GM12878 (cell line): Measurements from ENCODE around the gene NEFH. TPM values are rescaled to one million over a fixed set of nuclear protein-coding genes. Genes with fewer than 3 reads are reported as not detected.
A peak's percentile ranks its signal among the peaks of the same experiment; 100 is the strongest.
"Not testable (repeated sequence)": the region's sequence is repeated elsewhere in the genome, so short reads cannot be mapped to it uniquely, and the experiment has no call there.

ENCODE experiments used
- ATAC-seq: fragments of 200-7000 bp; cut with Tn5 transposase; 3 replicates; pipeline ENCODE4 v1.9.1; 2020; ENCODE audit warnings: mild to moderate bottlenecking, moderate library complexity
- BruUV-seq: library from RNA; stranded (reverse); fragments of 400-500 nt; replicated peaks from 2 replicates; lab custom pipeline; 2021; lab: Mats Ljungman, UMichigan
- CTCF ChIA-PET: fragments of 300-600 bp; sonication (Branson Sonifier 250); formaldehyde crosslinking; extraction: SDS; loops from one replicate; lab custom pipeline; 2021; ENCODE audit warnings: inconsistent platforms; lab: Yijun Ruan, JAX
- POLR2A ChIA-PET: fragments of 350-600 bp; formaldehyde crosslinking; extraction: SDS; loops from one replicate; lab custom pipeline; 2021; ENCODE audit warnings: inconsistent platforms; lab: Charles Lee
- RAD21 ChIA-PET: fragments of 300-600 bp; sonication (Branson Sonifier 250); formaldehyde crosslinking; loops from one replicate; lab custom pipeline; 2023; ENCODE audit warnings: antibody characterized with exemption; ENCODE audit not compliant: unreplicated experiment; lab: Charles Lee
- SMC1A ChIA-PET: fragments of 300-600 bp; sonication (Branson Sonifier 250); formaldehyde crosslinking; loops from one replicate; lab custom pipeline; 2023; ENCODE audit not compliant: unreplicated experiment, uncharacterized antibody; lab: Charles Lee
- DNase-seq: peaks from one replicate; pipeline ENCODE4 v3.0.0-alpha.2; 2011; ENCODE audit warnings: low read depth, low spot score
- FAIRE-seq: peaks from 3 replicates; lab custom pipeline; 2011; peaks lifted over from hg19 to GRCh38; lab: Jason Lieb, UNC
- H2AFZ ChIP-seq: 2 replicates; pipeline ENCODE4 v1.6.0; 2011; ENCODE audit warnings: low read depth, low read length, control low read depth; ENCODE audit not compliant: control insufficient read depth
- H3K27ac ChIP-seq: 2 replicates; pipeline ENCODE4 v1.5.1; 2011; ENCODE audit warnings: control low read depth; ENCODE audit not compliant: control insufficient read depth, insufficient read depth
- H3K27me3 ChIP-seq, 2 experiments: replicated peaks in 1 of 2; 2 replicates each; pipeline versions ENCODE4 v1.6.0 to v1.6.1; 2011; ENCODE audit warnings: low read length in 1 of 2; ENCODE audit not compliant: control insufficient read depth in 2 of 2, insufficient read depth in 2 of 2
- H3K36me3 ChIP-seq, 2 experiments: 2 replicates each; pipeline ENCODE4 v1.5.1; 2011; ENCODE audit warnings: low read length in 1 of 2; ENCODE audit not compliant: control insufficient read depth in 2 of 2, insufficient read depth in 2 of 2
- H3K4me1 ChIP-seq: 2 replicates; pipeline ENCODE4 v1.6.1; 2011; ENCODE audit warnings: mild to moderate bottlenecking, low read length, moderate library complexity, mixed read lengths; ENCODE audit not compliant: control insufficient read depth, insufficient read depth
- H3K4me2 ChIP-seq: 2 replicates; pipeline ENCODE4 v1.6.0; 2011; ENCODE audit warnings: control low read depth; ENCODE audit not compliant: control insufficient read depth, insufficient read depth
- H3K4me3 ChIP-seq: fragments of 200-600 bp; sonication (generic); 2 replicates; pipeline ENCODE4 v1.5.1; 2016
- H3K79me2 ChIP-seq: 2 replicates; pipeline ENCODE4 v1.6.0; 2011; ENCODE audit warnings: low read length; ENCODE audit not compliant: control insufficient read depth, insufficient read depth
- H3K9ac ChIP-seq: 2 replicates; pipeline ENCODE4 v1.8.0; 2011; ENCODE audit warnings: low read length, control low read depth, mixed read lengths; ENCODE audit not compliant: control insufficient read depth, insufficient read depth
- H3K9me3 ChIP-seq: replicated peaks from 3 replicates; pipeline ENCODE4 v1.5.1; 2011; ENCODE audit warnings: mild to moderate bottlenecking, low read length; ENCODE audit not compliant: control insufficient read depth, insufficient read depth
- H4K20me1 ChIP-seq: 2 replicates; pipeline ENCODE4 v1.6.0; 2011; ENCODE audit not compliant: control insufficient read depth, insufficient read depth
- FOXM1 ChIP-seq: IDR thresholded peaks from 2 replicates; pipeline ENCODE4 v1.6.1; 2012; ENCODE audit warnings: low read depth, mild to moderate bottlenecking, inconsistent platforms, low read length, moderate library complexity
- KDM1A ChIP-seq: fragments of 200-600 bp; sonication (generic); IDR thresholded peaks from 2 replicates; pipeline ENCODE4 v1.6.1; 2016; ENCODE audit warnings: borderline replicate concordance
- MEF2B ChIP-seq: fragments of 450-650 bp; IDR thresholded peaks from 2 replicates; pipeline ENCODE4 v1.6.1; 2018; ENCODE audit warnings: mild to moderate bottlenecking, moderate library complexity; ENCODE audit not compliant: partially characterized antibody, poor library complexity, severe bottlenecking
- POLR2AphosphoS2 ChIP-seq: IDR thresholded peaks from 2 replicates; pipeline ENCODE4 v1.6.1; 2011; ENCODE audit warnings: low read depth, mild to moderate bottlenecking, low read length, improper control_type of control experiment, moderate library complexity
- RAD51 ChIP-seq: fragments of 450-650 bp; IDR thresholded peaks from 2 replicates; pipeline ENCODE4 v1.6.1; 2016; ENCODE audit warnings: moderate library complexity, mild to moderate bottlenecking, inconsistent platforms
- WGBS: methylation state at CpG from one replicate; pipeline ENCODE4 v1.1.6; 2016; ENCODE audit warnings: low lambda C conversion rate; ENCODE audit not compliant: insufficient replicate concordance, insufficient coverage; ENCODE audit errors: missing lambda C conversion rate; 5-methylcytosine and 5-hydroxymethylcytosine counted together
- in situ Hi-C: fragments of 300-500 bp; cut with MboI; formaldehyde crosslinking; loops from 9 replicates; pipeline ENCODE4 v1.14.3; 2018; ENCODE audit warnings: mixed read lengths
- intact Hi-C: fragments of 100-400 bp; cut with micrococcal nuclease; formaldehyde crosslinking; loops from one replicate; pipeline ENCODE4 v1.14.2; 2022; ENCODE audit not compliant: unreplicated experiment
- polyA plus RNA-seq, 11 experiments: library from polyadenylated mRNA; depleted of rRNA in 4 of 11; unstranded in 6 of 11; stranded (reverse) in 5 of 11; fragments of >200 nt; fragmentation: Nextera tagmentation in 4 of 11; fragmentation: Illumina TruSeq in 1 of 11; extraction: Ambion mirVana in 4 of 11; extraction: Trizol in 1 of 11; gene quantifications; 1 replicate in 1 of 11; 2 replicates in 10 of 11; pipeline versions ENCODE4 v1.2.1 to v1.2.3, GENCODE V29; 2011 to 2016; ENCODE audit warnings: inconsistent platforms in 2 of 11, missing spikeins in 2 of 11, low read depth in 1 of 11
- total RNA-seq, 4 experiments: library from RNA; depleted of rRNA in 3 of 4; stranded (reverse); fragments of >200 nt in 3 of 4; fragmentation: Illumina TruSeq in 1 of 4; extraction: Trizol in 1 of 4; gene quantifications; 2 replicates each; pipeline versions ENCODE4 v1.2.1 to v1.2.3, GENCODE V29; 2013 to 2021

NEFH gene
- total and polyA plus RNA-seq, 10 of the 15 experiments (the other 5 are each of a cell fraction or from before 2014, with no cell fraction given) = 0.02 to 0.25 (median 0.09) TPM

DNA sequence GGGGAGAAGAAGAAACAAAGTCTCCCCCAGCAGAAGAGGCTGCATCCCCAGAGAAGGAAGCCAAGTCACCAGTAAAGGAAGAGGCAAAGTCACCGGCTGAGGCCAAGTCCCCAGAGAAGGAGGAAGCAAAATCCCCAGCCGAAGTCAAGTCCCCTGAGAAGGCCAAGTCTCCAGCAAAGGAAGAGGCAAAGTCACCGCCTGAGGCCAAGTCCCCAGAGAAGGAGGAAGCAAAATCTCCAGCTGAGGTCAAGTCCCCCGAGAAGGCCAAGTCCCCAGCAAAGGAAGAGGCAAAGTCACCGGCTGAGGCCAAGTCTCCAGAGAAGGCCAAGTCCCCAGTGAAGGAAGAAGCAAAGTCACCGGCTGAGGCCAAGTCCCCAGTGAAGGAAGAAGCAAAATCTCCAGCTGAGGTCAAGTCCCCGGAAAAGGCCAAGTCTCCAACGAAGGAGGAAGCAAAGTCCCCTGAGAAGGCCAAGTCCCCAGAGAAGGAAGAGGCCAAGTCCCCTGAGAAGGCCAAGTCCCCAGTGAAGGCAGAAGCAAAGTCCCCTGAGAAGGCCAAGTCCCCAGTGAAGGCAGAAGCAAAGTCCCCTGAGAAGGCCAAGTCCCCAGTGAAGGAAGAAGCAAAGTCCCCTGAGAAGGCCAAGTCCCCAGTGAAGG is 9.2 kb downstream of the NEFH start:
- WGBS = 2% methylated on average over 8 of the region's 8 CpGs
- H2AFZ ChIP-seq, FAIRE-seq, in situ Hi-C loops, H3K27me3 ChIP-seq, H3K9me3 ChIP-seq, H3K27ac ChIP-seq, H3K4me1 ChIP-seq, H3K36me3 ChIP-seq, RAD21 ChIA-PET, POLR2A ChIA-PET, H3K9ac ChIP-seq, intact Hi-C loops, H3K4me2 ChIP-seq, SMC1A ChIA-PET, H3K4me3 ChIP-seq, CTCF ChIA-PET, BruUV-seq, H3K79me2 ChIP-seq, DNase-seq, ATAC-seq, H4K20me1 ChIP-seq: not testable (repeated sequence)
- peak; percentile 32 for TF ChIP-seq MEF2B

GRCh38 chr22:29491012-29491411 is 11.0 kb downstream of the NEFH start:
- POLR2A ChIA-PET = no interaction called here
- no peak overlapping the region for H3K4me2 ChIP-seq
- WGBS = 66% methylated on average over 6 of the region's 6 CpGs
- no peaks in the 10 kb centered on the region; the same call in 1 of the 3 replicates for H3K9me3 ChIP-seq
- CTCF ChIA-PET = no interaction called here
- no peaks in the 10 kb centered on the region for H3K4me1 ChIP-seq
- RAD21 ChIA-PET = no interaction called here
- H3K27me3 ChIP-seq = no peaks in the 10 kb centered on the region
- DNase-seq (no peak), FAIRE-seq (no peak), ATAC-seq (no peak)
- H2AFZ ChIP-seq = no peak overlapping the region
- no peak overlapping the region for H3K27ac ChIP-seq
- intact Hi-C loops = no loop called here
- in situ Hi-C loops = no loop called here
- no peak for TF ChIP-seq KDM1A
- no peak for TF ChIP-seq RAD51
- TF ChIP-seq FOXM1 = no peak
- no peak for TF ChIP-seq POLR2AphosphoS2
- H3K4me3 ChIP-seq = no peak overlapping the region
- H4K20me1 ChIP-seq = no peaks in the 10 kb centered on the region
- H3K9ac ChIP-seq = no peak overlapping the region
- SMC1A ChIA-PET = no interaction called here
- no TSS peak for BruUV-seq
- no peaks in the 10 kb centered on the region for H3K79me2 ChIP-seq
- no peaks in the 10 kb centered on the region for H3K36me3 ChIP-seq
